NOMO-1 treated with dmso at 0.1 percent for 144 hours (cell line): ENCODE results near the gene MORF4L2.

Source experiments
- DNase-seq: peaks from one replicate; lab custom pipeline; 2025; ENCODE audit not compliant: unreplicated experiment; lab: John Stamatoyannopoulos, UW

MORF4L2 gene

DNA sequence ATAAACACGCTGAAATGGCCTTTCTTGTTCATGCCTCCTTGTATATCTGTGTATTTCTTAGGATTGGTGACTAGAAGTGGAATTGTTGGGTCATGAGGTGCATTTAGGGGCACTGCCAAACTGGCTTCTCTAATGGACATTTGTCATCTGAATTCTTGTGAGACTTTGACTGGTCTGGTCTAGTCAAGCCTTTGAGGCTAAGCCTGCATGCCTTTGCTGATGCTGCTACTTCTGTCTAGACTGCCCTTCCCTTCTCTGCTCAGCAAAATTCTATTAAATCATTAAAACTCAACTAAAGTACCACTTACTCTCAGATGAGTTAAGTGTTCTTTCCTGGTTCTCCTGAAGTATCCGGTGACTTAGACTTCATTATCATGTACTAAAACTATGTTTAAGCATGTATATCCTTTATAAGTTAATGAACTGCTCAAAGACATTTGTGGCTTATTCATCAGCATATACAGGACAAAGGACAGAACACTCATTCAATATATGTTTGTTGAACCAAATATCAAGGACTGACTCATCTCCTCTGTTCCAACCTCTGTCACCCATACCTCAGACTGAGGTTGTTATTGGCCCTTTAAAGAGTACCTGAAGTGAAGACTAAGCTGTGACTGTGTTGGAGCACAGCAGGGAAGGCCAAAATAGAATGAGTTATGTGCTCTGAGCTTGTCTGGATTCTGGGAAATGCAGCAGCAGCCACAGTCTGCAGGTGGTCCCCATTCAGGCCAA, 48.7 kb downstream of the MORF4L2 start:
- no peak for DNase-seq

DNA sequence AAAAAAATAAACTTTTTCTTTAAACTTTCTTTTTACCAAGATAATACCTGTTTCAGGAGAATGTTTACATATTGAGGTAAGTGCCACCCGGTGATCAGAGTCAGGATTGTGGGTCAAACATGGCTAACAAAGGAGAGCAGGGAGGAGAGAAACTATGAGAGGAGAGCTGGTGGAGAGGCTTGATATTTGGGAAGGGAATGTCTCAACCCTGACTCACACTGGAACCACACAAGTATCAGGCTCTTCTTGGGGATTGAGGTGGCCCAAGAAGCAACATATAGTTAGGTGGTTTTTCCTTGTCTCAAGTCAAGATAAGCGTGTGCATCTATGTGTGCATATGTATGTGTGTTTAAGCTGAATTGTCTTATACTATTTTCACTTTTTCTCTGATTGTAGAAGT, 51.1 kb downstream of the MORF4L2 start:
- no peak for DNase-seq

DNA sequence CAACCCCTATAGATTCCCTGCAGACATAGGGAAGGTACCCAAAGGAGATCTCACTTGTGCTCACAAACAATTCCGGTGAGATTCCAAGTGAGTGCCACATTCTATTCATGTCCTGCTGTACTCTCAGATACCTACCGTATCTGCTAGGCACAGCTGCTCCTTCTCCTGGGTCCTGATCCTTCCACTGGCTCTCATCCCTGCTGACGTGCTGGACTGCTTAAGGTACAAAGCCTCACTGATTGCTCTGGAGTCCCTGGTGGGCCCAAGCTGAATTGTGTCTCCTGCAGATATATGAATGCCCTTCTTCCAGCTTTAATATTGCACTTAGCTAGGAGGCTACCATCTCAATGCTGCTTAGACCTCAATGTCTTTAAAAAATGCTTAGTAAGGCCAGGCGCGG, 55.4 kb downstream of the MORF4L2 start:
- DNase-seq = no peak

DNA sequence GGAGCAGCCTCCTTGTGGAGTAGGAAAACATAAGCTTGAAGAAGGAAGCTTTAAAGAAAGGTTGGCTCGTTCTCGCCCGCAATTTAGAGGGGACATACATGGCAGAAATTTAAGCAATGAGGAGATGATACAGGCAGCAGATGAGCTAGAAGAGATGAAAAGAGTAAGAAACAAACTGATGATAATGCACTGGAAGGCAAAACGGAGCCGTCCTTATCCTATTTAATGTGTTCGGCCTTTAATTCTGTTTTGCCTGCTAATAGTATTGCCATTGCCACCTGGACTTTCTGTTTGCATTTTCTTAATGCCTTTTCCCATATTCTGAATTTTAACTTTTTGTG, 56.4 kb downstream of the MORF4L2 start:
- DNase-seq = no peak

DNA sequence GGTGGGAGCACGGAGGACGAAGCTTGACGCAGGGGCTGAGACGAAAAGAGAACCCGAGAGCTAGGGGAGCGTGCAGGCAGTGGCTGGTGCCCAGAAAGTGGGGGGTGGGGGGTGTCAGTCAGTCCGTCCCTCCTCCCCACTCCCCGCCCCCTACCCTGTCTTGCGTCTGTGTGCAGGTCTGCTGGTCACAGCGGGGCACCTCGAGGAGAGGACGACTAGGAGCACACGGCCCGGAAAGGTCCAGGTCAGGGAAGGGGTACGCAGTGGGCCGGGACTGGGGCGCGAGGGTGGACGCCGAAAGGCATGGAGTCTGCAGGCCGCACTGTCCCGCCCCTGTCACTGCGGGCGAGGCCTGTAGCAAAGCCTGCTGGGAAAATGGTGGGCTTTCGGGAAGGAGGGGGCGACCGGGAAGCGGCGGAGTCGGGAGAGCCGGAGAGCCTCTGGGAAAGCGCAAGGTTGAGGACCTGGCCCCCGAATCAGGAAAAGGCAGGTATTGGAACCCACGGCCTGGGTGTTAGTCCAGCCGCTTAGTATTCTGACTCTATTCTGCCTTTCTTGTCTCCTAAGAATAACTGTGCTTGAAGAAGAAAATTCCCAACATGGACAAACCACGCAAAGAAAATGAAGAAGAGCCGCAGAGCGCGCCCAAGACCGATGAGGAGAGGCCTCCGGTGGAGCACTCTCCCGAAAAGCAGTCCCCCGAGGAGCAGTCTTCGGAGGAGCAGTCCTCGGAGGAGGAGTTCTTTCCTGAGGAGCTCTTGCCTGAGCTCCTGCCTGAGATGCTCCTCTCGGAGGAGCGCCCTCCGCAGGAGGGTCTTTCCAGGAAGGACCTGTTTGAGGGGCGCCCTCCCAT, 57.0 kb downstream of the MORF4L2 start:
- no peak for DNase-seq

DNA sequence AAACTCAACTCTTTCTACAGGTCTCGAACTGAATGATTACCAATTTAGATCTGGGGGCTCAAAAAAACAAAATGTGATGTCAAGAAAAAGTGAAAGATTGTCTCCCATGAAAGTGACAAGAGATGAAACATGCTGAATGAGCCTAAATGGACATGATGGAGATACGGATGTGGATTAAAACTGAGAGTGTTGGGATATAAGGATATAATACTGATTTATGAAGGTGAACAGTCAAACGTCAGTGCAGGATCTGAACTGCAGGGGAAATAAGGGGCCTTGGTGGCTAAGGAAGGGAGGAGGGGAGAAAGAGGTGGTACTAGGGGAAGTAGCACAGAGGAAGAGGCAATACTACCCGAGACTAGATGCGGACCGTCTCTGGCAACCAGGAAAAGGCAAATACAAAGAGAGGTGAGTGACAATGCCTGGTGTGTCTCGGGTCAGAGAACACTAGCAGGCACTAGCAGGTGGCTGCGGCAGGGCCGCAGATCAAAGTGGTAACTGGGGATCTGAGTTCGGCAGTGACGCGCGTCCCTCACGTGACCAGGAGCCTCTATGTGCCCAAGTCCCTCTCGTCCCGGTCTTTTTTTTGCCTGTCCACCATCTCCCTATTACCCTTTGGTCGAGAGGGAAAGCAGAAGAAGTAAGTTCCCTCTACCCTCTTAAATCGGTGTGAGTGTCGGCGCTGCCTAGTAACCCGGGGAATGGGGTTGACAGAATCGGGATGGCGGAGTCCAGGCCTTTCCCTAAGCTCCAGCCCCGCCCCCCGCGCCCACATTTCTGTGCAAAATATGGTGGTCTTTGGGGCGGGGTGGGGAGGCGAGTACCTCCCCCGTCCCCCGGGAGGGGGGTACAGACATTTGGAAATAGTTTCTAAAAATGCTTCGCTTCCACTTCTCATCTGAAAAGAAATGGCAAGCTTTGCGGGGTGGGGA, 57.8 kb downstream of the MORF4L2 start, which contains the start of gene TCEAL1:
Gene TCEAL1, plus strand, starts transcription at position 590 of the 932 bp plus-strand sequence. CDS start 942 bp downstream, outside the sequence.
- DNase-seq = no peak

DNA sequence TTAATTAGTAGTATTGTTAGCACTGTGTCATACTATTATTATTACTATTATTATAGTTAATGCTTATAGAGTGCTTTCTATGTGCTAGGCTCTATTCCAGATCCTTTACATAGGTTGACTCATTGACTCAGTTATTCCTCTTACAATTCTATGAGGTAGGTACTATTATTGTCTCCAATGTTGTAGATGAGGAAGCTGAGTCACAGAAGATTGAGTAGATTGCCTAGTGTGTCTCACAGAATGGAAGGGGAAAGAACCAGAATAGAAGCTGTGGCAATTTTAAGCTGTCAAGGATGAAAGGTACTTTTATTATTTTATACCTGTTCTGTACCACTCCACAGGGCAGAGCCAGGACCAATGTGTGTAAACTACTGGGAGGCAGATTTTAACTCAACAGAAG, 59.6 kb downstream of the MORF4L2 start:
- DNase-seq = no peak
